Neuronal stem cell (in vitro differentiated cells): Measurements from ENCODE around the gene XKR7.

Experiments used
- DNase-seq: peaks from one replicate; pipeline ENCODE4 v3.0.0-alpha.2; 2013; ENCODE audit warnings: low spot score
- H2AFZ ChIP-seq: one replicate; pipeline ENCODE4 v1.6.1; 2013; ENCODE audit warnings: mild to moderate bottlenecking, low read length, inconsistent platforms
- H2AK5ac ChIP-seq: 2 replicates; pipeline ENCODE4 v1.6.1; 2013; ENCODE audit warnings: low read depth, mild to moderate bottlenecking, inconsistent platforms, low read length, moderate library complexity, mixed read lengths
- H2BK120ac ChIP-seq: 2 replicates; pipeline ENCODE4 v1.6.1; 2013; ENCODE audit warnings: low read depth, mild to moderate bottlenecking, inconsistent platforms, low read length, moderate library complexity, mixed read lengths
- H2BK12ac ChIP-seq: one replicate; pipeline ENCODE4 v1.6.1; 2013; ENCODE audit warnings: low read length, inconsistent platforms
- H2BK15ac ChIP-seq: 2 replicates; pipeline ENCODE4 v1.6.1; 2013; ENCODE audit warnings: mild to moderate bottlenecking, low read length, inconsistent platforms, mixed read lengths
- H2BK5ac ChIP-seq: one replicate; pipeline ENCODE4 v1.6.1; 2013; ENCODE audit warnings: inconsistent platforms, mild to moderate bottlenecking, low read length, moderate library complexity
- H3K14ac ChIP-seq: one replicate; pipeline ENCODE4 v1.6.1; 2013; ENCODE audit warnings: low read length, inconsistent platforms
- H3K18ac ChIP-seq: 2 replicates; pipeline ENCODE4 v1.6.1; 2013; ENCODE audit warnings: low read length, inconsistent platforms
- H3K23ac ChIP-seq: 2 replicates; pipeline ENCODE4 v1.6.1; 2013; ENCODE audit warnings: low read depth, mild to moderate bottlenecking, mixed read lengths, low read length, inconsistent platforms; ENCODE audit not compliant: poor library complexity
- H3K27ac ChIP-seq: replicated peaks from 3 replicates; pipeline ENCODE4 v1.5.1; 2013; ENCODE audit warnings: low read length, inconsistent platforms
- H3K27me3 ChIP-seq, 3 experiments: 2 replicates each; pipeline ENCODE4 v1.6.1; 2013; ENCODE audit warnings: low read length in 3 of 3, mild to moderate bottlenecking in 2 of 3, inconsistent platforms in 1 of 3, low read depth in 1 of 3, mixed read lengths in 1 of 3, moderate library complexity in 1 of 3; ENCODE audit not compliant: control insufficient read depth in 3 of 3, insufficient read depth in 3 of 3
- H3K36me3 ChIP-seq, 2 donors: replicated peaks in 1 of 2; 2 replicates each; pipeline ENCODE4 v1.6.1; 2013; ENCODE audit warnings: low read length in 2 of 2; ENCODE audit not compliant: control insufficient read depth in 2 of 2, insufficient read depth in 2 of 2
- H3K4ac ChIP-seq: 2 replicates; pipeline ENCODE4 v1.6.1; 2013; ENCODE audit warnings: inconsistent platforms, mild to moderate bottlenecking, low read length, moderate library complexity
- H3K4me1 ChIP-seq, 2 donors: 1 replicate in 1 of 2; 2 replicates in 1 of 2; pipeline ENCODE4 v1.6.1; 2013; ENCODE audit warnings: low read length in 2 of 2, low read depth in 1 of 2; ENCODE audit not compliant: control insufficient read depth in 2 of 2, insufficient read depth in 1 of 2
- H3K4me2 ChIP-seq: one replicate; pipeline ENCODE4 v1.6.1; 2013; ENCODE audit warnings: mild to moderate bottlenecking, low read length, inconsistent platforms; ENCODE audit not compliant: insufficient read depth, poor library complexity, severe bottlenecking
- H3K4me3 ChIP-seq, 2 donors: 2 replicates each; pipeline ENCODE4 v1.5.1; 2013; ENCODE audit warnings: low read length in 2 of 2, mild to moderate bottlenecking in 2 of 2, inconsistent platforms in 1 of 2, moderate library complexity in 1 of 2
- H3K79me1 ChIP-seq: one replicate; pipeline ENCODE4 v1.6.1; 2013; ENCODE audit warnings: low read depth, mild to moderate bottlenecking, inconsistent platforms, low read length, moderate library complexity
- H3K9ac ChIP-seq: one replicate; pipeline ENCODE4 v1.6.1; 2013; ENCODE audit warnings: mild to moderate bottlenecking, low read depth, low read length, inconsistent platforms; ENCODE audit not compliant: poor library complexity
- H3K9me3 ChIP-seq, 2 donors: replicated peaks in 1 of 2; 2 replicates each; pipeline versions ENCODE3 to v1.6.1; 2013; ENCODE audit warnings: low read length in 2 of 2, mild to moderate bottlenecking in 2 of 2, inconsistent platforms in 1 of 2, low read depth in 1 of 2, mixed read lengths in 1 of 2, moderate library complexity in 1 of 2; ENCODE audit not compliant: control insufficient read depth in 2 of 2, insufficient read depth in 1 of 2
- H4K8ac ChIP-seq: one replicate; pipeline ENCODE4 v1.6.1; 2013; ENCODE audit warnings: low read depth, mild to moderate bottlenecking, inconsistent platforms, low read length, moderate library complexity
- H4K91ac ChIP-seq: one replicate; pipeline ENCODE4 v1.6.1; 2013; ENCODE audit warnings: low read length, low read depth, mild to moderate bottlenecking, inconsistent platforms; ENCODE audit not compliant: poor library complexity
- WGBS, 2 donors: extraction: QIAGEN DNeasy Blood & Tissue Kit; methylation state at CpG; one replicate each; pipeline ENCODE4 v1.1.7; 2013; ENCODE audit warnings: missing lambda C conversion rate in 2 of 2, mixed read lengths in 1 of 2; ENCODE audit not compliant: insufficient read length in 2 of 2, insufficient replicate concordance in 1 of 2; ENCODE audit errors: extremely low coverage in 2 of 2; 5-methylcytosine and 5-hydroxymethylcytosine counted together

The XKR7 gene

DNA sequence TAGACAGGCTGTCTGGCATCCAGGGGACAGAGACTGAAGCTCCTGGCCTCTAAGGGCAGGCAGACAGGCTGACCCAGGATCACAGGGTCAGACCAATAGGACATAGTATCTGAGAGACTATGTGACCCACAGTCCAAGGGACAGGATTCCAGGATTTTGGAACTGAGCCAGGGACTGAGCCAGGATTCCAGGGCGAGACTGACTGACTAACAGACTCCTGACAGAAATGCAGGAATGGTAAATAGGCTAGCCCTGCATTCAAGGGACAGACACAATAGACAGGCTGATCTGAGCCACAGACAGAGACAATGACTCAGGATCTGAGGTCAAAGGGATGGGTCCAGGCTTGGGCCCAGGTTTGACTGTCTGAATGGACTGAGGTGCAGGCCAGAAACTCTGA is 19.8 kb downstream of the XKR7 start:
- WGBS, 2 donors = no CpG with 5 or more reads among the region's 1 CpG
- no peaks in the 10 kb centered on the region for H3K36me3 ChIP-seq
- H2BK120ac ChIP-seq = no peak overlapping the region
- no peak overlapping the region for H4K91ac ChIP-seq
- H3K23ac ChIP-seq = no peak overlapping the region
- H3K79me1 ChIP-seq = no peaks in the 10 kb centered on the region
- H4K8ac ChIP-seq = no peak overlapping the region
- no peak overlapping the region for H3K4me2 ChIP-seq
- H2BK15ac ChIP-seq = no peak overlapping the region
- DNase-seq = no peak
- H2BK5ac ChIP-seq = no peak overlapping the region
- H3K4ac ChIP-seq = no peak overlapping the region
- no peak overlapping the region for H2AFZ ChIP-seq
- H3K9ac ChIP-seq = no peak overlapping the region
- H3K4me3 ChIP-seq = no peak overlapping the region
- no peak overlapping the region for H3K27ac ChIP-seq
- H3K27me3 ChIP-seq = peaks cover 0 to 21% (median 0%) of the 10 kb centered on the region in 3 experiments
- no peaks in the 10 kb centered on the region for H3K9me3 ChIP-seq
- H3K18ac ChIP-seq = no peak overlapping the region
- H3K14ac ChIP-seq = no peak overlapping the region
- H2BK12ac ChIP-seq = no peak overlapping the region
- no peak overlapping the region for H2AK5ac ChIP-seq
- peaks cover 0 to 2% of the 10 kb centered on the region in 2 donors for H3K4me1 ChIP-seq

GRCh38 chr20:31988430-31989015 is 20.6 kb downstream of the XKR7 start:
- no peak overlapping the region for H2BK12ac ChIP-seq
- no peak overlapping the region for H4K91ac ChIP-seq
- peaks cover 0 to 2% of the 10 kb centered on the region in 2 donors for H3K4me1 ChIP-seq
- no peaks in the 10 kb centered on the region for H3K36me3 ChIP-seq
- H3K9me3 ChIP-seq = no peaks in the 10 kb centered on the region
- no peak overlapping the region for H3K27ac ChIP-seq
- peaks cover 0 to 29% (median 1%) of the 10 kb centered on the region in 3 experiments for H3K27me3 ChIP-seq
- H3K14ac ChIP-seq = no peak overlapping the region
- no CpG with 5 or more reads among the region's 5 CpGs for WGBS, 2 donors
- H2BK15ac ChIP-seq = no peak overlapping the region
- H3K4me3 ChIP-seq = no peak overlapping the region
- no peak overlapping the region for H2BK5ac ChIP-seq
- peak overlapping the region; percentile 14 for H2BK120ac ChIP-seq
- no peak for DNase-seq
- H3K79me1 ChIP-seq = no peaks in the 10 kb centered on the region
- no peak overlapping the region for H3K4me2 ChIP-seq
- H4K8ac ChIP-seq = no peak overlapping the region
- H3K4ac ChIP-seq = no peak overlapping the region
- H2AFZ ChIP-seq = no peak overlapping the region
- H3K18ac ChIP-seq = no peak overlapping the region
- no peak overlapping the region for H3K9ac ChIP-seq
- no peak overlapping the region for H3K23ac ChIP-seq
- H2AK5ac ChIP-seq = no peak overlapping the region

- H3K79me1 ChIP-seq = no peaks in the 10 kb centered on the region
- H2BK5ac ChIP-seq = no peak overlapping the region
- H4K91ac ChIP-seq = no peak overlapping the region
- no peak overlapping the region for H3K18ac ChIP-seq
- 100% methylated on average over 1 of the region's 8 CpGs for WGBS, 2 donors
- H3K27me3 ChIP-seq = peaks cover 0 to 35% (median 7%) of the 10 kb centered on the region in 3 experiments
- no peak overlapping the region for H3K9ac ChIP-seq
- H2BK120ac ChIP-seq = peak overlapping the region; percentile 14
- H3K4ac ChIP-seq = no peak overlapping the region
- H2AK5ac ChIP-seq = no peak overlapping the region
- no peaks in the 10 kb centered on the region for H3K9me3 ChIP-seq
- H3K4me2 ChIP-seq = no peak overlapping the region
- H4K8ac ChIP-seq = no peak overlapping the region
- no peak overlapping the region for H3K23ac ChIP-seq
- H3K36me3 ChIP-seq = no peaks in the 10 kb centered on the region
- H2BK12ac ChIP-seq = no peak overlapping the region
- peaks cover 0 to 2% of the 10 kb centered on the region in 2 donors for H3K4me1 ChIP-seq
- H2BK15ac ChIP-seq = no peak overlapping the region
- H3K4me3 ChIP-seq = no peak overlapping the region
- no peak overlapping the region for H2AFZ ChIP-seq
- H3K27ac ChIP-seq = no peak overlapping the region
- no peak for DNase-seq
- H3K14ac ChIP-seq = no peak overlapping the region
Measured at GRCh38 chr20:31989030-31989645, 21.2 kb downstream of the XKR7 start.

- Histone ChIP-seq H3K23ac (peak overlapping the region; percentile 58), H2BK15ac (peak overlapping the region; percentile 25), H3K4me3 (no peak overlapping the region), H3K36me3 (no peaks in the 10 kb centered on the region), H2BK120ac (no peak overlapping the region), H3K79me1 (no peaks in the 10 kb centered on the region), H3K4me1 (peaks cover 0 to 3% of the 10 kb centered on the region in 2 donors), H3K27ac (no peak overlapping the region), H3K4ac (no peak overlapping the region), H2BK5ac (no peak overlapping the region), H3K27me3 (peaks cover 3 to 51% (median 23%) of the 10 kb centered on the region in 3 experiments), H3K14ac (peak overlapping the region; percentile 10), H2BK12ac (peak overlapping the region; percentile 49), H2AFZ (no peak overlapping the region), H2AK5ac (no peak overlapping the region), H3K9ac (no peak overlapping the region), H4K8ac (no peak overlapping the region), H3K18ac (peak overlapping the region; percentile 63), H3K9me3 (no peaks in the 10 kb centered on the region), H4K91ac (no peak overlapping the region), H3K4me2 (no peak overlapping the region)
- no CpG with 5 or more reads among the region's 6 CpGs for WGBS, 2 donors
- no peak for DNase-seq
Measured at GRCh38 chr20:31990641-31991338, 22.8 kb downstream of the XKR7 start.
